Left kidney (tissue), 2 donors: ENCODE measurements around the gene PSORS1C2. TPM values are rescaled to one million over a fixed set of nuclear protein-coding genes. Genes with fewer than 3 reads are reported as not detected.
A peak's percentile ranks its signal among the peaks of the same experiment; 100 is the strongest.

Source experiments
- DNase-seq: peaks from one replicate; pipeline ENCODE4 v3.0.0-alpha.2; 2013
- polyA plus RNA-seq: library from polyadenylated mRNA; unstranded; fragments of 120-200 nt; gene quantifications from one replicate; pipeline ENCODE4 v1.2.1, GENCODE V29; 2013; ENCODE audit not compliant: insufficient read length

Gene PSORS1C2
- polyA plus RNA-seq, 1 donor = 0.15 TPM

GRCh38 chr6:31139599-31139998, 733 bp upstream of the PSORS1C2 start:
- no peak for DNase-seq

GRCh38 chr6:31135710-31136109, 3.2 kb downstream of the PSORS1C2 start:
- DNase-seq = no peak

- no peak for DNase-seq
Measured at GRCh38 chr6:31132806-31133205, 6.1 kb downstream of the PSORS1C2 start.

- no peak for DNase-seq
Measured at GRCh38 chr6:31131595-31131994, 7.3 kb downstream of the PSORS1C2 start.

- no peak for DNase-seq
Measured at GRCh38 chr6:31130751-31131150, 8.1 kb downstream of the PSORS1C2 start.

GRCh38 chr6:31129130-31129529, 9.7 kb downstream of the PSORS1C2 start:
- DNase-seq = no peak

GRCh38 chr6:31128093-31128676, 10.7 kb downstream of the PSORS1C2 start:
- DNase-seq = peak; percentile 52

GRCh38 chr6:31126396-31127175, 12.3 kb downstream of the PSORS1C2 start:
- DNase-seq = no peak

- DNase-seq = no peak
Measured at GRCh38 chr6:31125586-31126363, 13.1 kb downstream of the PSORS1C2 start.

GRCh38 chr6:31125162-31125561, 13.7 kb downstream of the PSORS1C2 start:
- no peak for DNase-seq

- DNase-seq = peak; percentile 71
Measured at GRCh38 chr6:31122791-31123706, 15.8 kb downstream of the PSORS1C2 start.

GRCh38 chr6:31121131-31121790, 17.6 kb downstream of the PSORS1C2 start:
- no peak for DNase-seq

GRCh38 chr6:31120151-31120915, 18.5 kb downstream of the PSORS1C2 start, which contains the start of gene CDSN:
Gene CDSN (minus strand): TSS chr6:31120446. CDS start chr6:31120419, 27 bp downstream.
- no peak for DNase-seq

- no peak for DNase-seq
Measured at GRCh38 chr6:31118178-31118577, 20.7 kb downstream of the PSORS1C2 start.

- DNase-seq = no peak
Measured at GRCh38 chr6:31116661-31117385, 22.0 kb downstream of the PSORS1C2 start.

- DNase-seq = no peak
Measured at GRCh38 chr6:31115941-31116560, 22.8 kb downstream of the PSORS1C2 start.

- no peak for DNase-seq
Measured at GRCh38 chr6:31114970-31115849, 23.7 kb downstream of the PSORS1C2 start.

GRCh38 chr6:31114541-31114878, 24.4 kb downstream of the PSORS1C2 start, which contains the start of gene PSORS1C1:
Gene PSORS1C1 (plus strand): TSS chr6:31114800. CDS start chr6:31129633, 14,833 bp downstream.
- DNase-seq = no peak
